HG03097 (cell line): ENCODE data around the gene IGFL3.
"Not testable (repeated sequence)": the region's sequence is repeated elsewhere in the genome, so short reads cannot be mapped to it uniquely, and the experiment has no call there.

Experiments
- ATAC-seq: cut with Tn5 transposase; IDR thresholded peaks from one replicate; pipeline ENCODE4 v1.9.1; 2021; ENCODE audit not compliant: unreplicated experiment, low FRiP score

Gene IGFL3

GRCh38 chr19:46124638-46125115 lies at the start of gene IGFL3:
TSS of gene IGFL3 (minus strand) at chr19:46124688. CDS start at chr19:46124649, 39 bp downstream.
- ATAC-seq: no peak

GRCh38 chr19:46173886-46174480 lies 49.5 kb upstream of the IGFL3 start:
- ATAC-seq: no peak

DNA sequence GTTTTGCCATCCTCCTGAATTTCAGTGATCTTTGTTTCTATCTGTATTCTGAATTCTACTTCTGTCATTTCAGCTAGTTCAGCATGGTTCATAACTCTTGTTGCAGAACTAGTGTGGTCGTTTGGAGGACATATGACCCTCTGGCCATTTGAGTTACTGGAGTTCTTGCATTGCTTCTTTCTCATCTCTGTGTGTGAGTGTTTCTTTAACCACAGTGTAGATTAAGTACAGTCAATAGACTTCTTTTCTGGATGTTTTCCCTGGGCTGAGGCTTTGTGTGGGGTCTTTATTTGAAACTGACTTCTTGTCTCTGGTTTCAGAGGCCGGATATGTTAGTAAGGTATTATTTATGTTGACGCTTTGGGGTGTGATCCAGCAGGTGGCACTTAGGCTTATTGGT lies 38.2 kb upstream of the IGFL3 start:
- ATAC-seq: no peak

- not testable (repeated sequence) for ATAC-seq
Observed at GRCh38 chr19:46161642-46162257, 37.3 kb upstream of the IGFL3 start.

GRCh38 chr19:46160233-46160775 lies 35.8 kb upstream of the IGFL3 start:
- ATAC-seq: no peak

- ATAC-seq: no peak
Observed at GRCh38 chr19:46159418-46160232, 35.1 kb upstream of the IGFL3 start.

- no peak for ATAC-seq
Observed at GRCh38 chr19:46155237-46155636, 30.7 kb upstream of the IGFL3 start.

DNA sequence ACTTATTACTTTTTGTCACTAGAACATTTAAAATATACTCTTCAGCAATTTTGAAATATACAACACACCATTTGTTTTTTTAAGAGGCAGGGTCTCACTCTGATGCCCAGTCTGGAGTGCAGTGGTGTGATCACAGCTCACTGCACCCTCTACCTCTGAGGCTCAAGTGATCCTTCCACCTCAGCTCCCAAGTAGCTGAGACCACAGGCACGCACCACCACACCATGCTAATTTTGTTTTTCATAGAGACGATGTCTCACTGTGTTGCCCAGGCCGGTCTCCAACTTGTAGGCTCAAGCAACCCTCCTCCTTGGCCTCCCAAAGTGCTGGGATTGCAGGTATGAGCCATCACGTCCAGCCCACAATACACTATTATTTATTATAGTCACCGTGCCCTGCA lies 26.1 kb upstream of the IGFL3 start:
- no peak for ATAC-seq

- ATAC-seq: no peak
Observed at GRCh38 chr19:46147791-46148288, 23.4 kb upstream of the IGFL3 start, which contains the start of gene IGFL2. TSS of gene IGFL2 (plus strand) at chr19:46148238. CDS start at chr19:46148279, 41 bp downstream.

- no peak for ATAC-seq
Observed at GRCh38 chr19:46147166-46147740, 22.8 kb upstream of the IGFL3 start.

DNA sequence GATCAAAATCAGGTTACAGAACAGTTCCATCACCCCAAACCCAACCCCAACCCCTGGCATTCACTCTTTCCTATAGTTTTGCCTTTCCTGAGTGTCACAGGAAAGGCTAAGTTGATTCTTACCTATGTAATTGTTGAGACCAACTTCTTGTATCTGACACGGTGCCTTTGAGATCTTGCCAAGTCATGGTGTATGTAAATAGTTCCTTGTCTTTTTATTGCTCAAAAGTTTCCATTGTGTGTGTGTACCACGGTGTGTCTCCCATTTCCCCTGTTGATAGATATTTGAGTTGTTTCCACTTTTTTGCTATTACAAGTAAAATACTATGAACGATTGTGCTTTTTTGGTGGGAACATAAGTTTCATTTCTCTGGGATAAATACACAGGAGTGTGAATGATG lies 20.3 kb upstream of the IGFL3 start:
- no peak for ATAC-seq

DNA sequence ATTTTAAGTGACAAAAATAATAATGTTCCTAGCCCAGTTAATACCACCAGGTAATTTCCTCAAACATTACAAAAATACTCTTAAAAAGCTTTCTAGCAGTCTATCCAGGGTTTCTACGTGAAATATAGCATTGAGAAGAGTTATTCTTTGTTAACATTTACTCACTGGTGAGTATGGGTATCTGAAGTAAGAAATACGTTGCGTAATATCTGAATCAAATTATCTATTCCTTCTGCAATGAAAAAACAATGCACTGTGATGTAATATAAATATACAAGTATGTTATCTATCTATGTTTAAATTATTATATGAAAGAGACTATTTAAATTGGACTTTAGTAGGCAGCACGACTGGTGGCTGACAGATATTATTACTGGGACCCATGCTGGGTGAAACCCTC lies 17.8 kb upstream of the IGFL3 start:
- no peak for ATAC-seq

- no peak for ATAC-seq
Observed at GRCh38 chr19:46141421-46141820, 16.9 kb upstream of the IGFL3 start.

GRCh38 chr19:46137915-46138473 lies 13.5 kb upstream of the IGFL3 start:
- ATAC-seq: no peak

DNA sequence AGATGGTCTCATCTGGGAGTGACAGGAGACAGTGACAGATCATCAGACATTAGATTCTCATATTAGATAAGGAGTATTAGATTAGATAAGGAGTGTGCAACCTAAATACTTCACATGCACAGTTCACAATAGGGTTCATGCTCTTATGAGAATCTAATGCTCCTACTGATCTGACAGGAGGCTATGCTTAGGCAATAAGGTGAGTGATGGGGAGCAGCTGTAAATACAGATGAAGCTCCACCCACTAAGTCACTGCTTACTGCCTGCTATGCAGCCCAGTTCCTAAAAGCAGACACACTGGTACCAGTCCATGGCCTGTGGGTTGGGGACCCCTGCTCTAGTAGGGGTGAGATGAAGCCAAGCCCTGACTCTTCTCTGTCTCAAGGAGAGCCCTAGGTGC lies 10.0 kb upstream of the IGFL3 start:
- no peak for ATAC-seq

- ATAC-seq: no peak
Observed at GRCh38 chr19:46133777-46134241, 9.3 kb upstream of the IGFL3 start.

GRCh38 chr19:46133101-46133627 lies 8.7 kb upstream of the IGFL3 start:
- ATAC-seq: no peak

GRCh38 chr19:46132508-46133100 lies 8.1 kb upstream of the IGFL3 start:
- no peak for ATAC-seq

- ATAC-seq: no peak
Observed at GRCh38 chr19:46131485-46132143, 7.1 kb upstream of the IGFL3 start.
